GM15510 (cell line): Measurements from ENCODE around the gene GLG1.

Experiments
- POLR2A ChIP-seq: IDR thresholded peaks from 3 replicates; pipeline ENCODE4 v1.6.1; 2011; ENCODE audit warnings: borderline replicate concordance; ENCODE audit not compliant: insufficient read length; ENCODE audit errors: extremely low read depth

The GLG1 gene

DNA sequence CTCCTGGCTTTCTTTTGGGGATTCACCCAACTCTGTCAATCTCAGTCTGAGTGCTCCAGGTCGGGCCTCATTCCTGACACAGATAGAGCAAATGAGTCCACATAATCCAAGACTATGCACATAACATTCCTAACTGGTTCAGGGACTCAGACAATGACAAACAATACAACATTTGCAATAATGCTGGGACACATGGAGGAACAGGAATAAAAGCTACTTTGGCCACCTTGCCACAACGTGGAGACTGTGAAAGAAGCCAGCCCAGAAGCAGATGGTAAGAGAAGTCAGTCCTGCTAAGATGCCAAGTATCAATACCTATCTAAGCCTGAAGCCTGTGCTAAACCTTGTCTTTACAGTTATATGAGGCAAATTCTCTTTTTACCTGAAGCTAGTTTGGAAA is 39.0 kb downstream of the GLG1 start:
- no peak for TF ChIP-seq POLR2A

DNA sequence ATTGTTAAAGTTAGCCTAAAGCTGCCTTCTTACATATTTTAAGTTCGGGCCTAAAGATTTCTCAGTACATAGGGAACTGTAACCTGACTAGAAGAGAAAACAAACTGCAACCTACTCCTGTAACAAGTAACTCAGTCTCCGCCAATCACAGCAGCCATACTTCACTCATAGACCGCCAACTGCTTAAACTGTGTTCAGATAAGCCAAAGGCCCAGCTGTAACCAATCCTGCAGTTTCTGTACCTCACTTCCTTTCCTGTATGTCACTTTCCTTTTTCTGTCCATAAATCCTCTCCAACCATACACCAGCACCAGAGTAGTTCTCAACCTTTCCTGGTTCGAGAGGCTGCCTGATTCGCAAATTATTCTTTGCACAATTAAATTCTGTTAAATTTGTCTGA is 41.5 kb downstream of the GLG1 start:
- no peak for TF ChIP-seq POLR2A

DNA sequence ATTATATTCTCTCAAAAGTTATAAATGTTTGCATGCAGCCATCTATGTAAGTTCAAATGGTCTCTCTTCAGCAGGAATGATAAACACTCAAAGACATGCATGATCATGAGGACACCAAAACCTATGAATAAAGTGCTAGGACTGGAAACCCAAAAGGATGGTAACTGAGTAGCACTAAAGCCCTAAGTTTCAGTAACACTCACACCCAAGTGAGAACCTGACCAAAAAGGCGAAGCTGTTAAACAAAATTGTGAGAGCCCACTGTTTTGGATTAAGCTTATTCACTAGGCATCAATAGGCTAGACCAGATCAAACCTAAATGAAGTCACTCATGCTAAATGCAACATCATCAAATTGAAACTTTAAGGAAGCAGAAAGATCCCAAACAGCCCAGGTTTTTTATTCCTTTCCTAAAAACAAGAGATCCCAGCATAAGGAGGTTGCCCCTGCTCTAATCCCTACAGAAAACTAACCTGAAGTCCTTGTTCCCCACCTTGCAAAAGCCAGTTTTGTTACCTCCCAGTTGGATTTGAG is 42.4 kb downstream of the GLG1 start:
- no peak for TF ChIP-seq POLR2A

DNA sequence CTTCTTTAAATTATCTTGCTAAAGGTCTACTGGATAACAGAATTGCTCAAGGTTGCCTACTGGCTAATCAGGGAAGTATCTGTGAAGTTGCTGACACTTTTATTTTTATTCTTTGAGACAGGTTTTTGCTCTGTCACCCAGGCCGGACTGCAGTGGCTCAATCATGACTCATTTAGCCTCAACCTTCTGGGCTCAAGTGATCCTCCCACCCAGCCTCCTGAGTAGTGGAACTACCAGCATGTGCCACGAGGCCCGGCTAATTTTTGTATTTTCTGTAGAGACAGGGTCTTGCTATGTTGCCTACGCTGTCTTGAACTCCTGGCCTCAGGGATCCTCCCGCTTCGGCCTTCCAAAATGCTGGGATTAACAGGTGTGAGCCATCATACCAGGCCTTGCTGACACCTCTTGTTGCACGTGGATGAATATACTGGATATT is 43.1 kb downstream of the GLG1 start:
- TF ChIP-seq POLR2A = no peak

DNA sequence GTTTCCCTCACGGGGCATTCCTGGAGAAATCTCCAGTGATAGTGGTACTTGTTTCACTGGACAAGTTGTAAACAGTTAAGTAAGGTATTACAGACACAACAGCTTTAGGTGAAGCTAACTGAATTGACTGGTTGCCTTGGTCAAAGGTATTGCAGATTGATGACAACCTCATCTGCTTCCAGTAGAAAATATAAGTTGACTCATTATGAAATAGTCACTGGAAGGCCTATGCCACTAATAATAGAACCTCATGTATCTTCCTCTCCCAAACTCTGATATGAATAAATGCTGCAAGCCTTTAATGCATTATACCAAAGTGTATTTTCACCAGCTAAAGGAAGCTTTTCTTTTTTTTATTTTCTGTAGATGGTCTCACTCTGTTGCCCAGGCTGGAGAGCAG is 44.8 kb downstream of the GLG1 start:
- TF ChIP-seq POLR2A = no peak

DNA sequence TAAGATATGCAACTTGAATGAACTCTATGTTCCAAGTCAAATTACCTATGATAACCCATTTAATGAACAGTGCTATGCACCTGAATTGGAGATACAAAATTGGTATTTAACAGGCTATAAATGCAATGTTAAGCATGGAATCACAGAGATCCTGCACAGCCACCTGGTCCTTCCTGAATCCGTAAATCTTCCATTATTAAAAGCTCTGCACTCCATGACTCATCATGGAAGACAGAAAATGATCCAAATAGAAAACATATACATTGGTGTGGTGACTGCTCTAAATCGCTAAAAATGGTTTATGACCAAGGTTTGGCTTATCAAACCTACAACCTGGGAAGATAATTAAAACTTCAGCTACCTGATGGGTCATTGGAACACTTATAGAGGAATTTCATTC is 45.3 kb downstream of the GLG1 start:
- TF ChIP-seq POLR2A = no peak

DNA sequence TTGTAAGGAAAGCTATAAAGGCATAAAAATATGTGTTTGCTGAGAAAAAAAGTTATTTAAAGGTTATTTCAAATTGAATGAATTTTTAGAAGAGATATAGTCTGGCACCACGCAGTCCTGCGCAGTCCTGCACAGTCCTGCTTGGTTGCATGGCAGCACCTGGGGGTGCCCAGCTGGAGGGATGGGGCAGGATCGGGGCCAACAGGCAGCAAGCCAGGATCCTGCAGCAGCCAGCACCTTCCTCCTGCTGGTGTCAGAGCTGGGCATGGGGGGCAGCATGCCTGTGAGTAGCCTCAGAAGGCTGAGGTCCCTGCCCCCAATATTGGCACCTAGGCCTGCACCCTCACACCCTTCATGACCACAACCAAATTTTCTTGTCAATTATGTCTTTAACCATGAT is 46.0 kb downstream of the GLG1 start:
- TF ChIP-seq POLR2A = no peak

DNA sequence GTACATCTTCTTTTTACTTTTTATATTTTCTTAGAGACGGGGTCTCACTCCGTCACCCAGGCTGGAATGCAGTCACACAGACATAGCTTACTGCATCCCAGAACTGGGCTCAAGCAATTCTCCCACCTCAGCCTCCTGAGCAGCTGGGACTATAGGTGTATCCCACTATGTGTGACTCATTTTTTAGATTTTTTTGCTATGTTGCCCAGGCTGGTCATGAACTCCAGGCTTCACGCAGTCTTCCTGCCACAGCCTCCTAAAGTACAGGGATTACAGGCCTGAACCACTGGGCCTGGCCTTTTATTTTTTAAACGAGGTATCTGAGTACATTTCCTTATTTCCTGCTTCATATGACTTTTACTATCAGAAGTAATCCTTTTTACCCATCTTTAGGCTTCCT is 48.0 kb downstream of the GLG1 start:
- TF ChIP-seq POLR2A = no peak

DNA sequence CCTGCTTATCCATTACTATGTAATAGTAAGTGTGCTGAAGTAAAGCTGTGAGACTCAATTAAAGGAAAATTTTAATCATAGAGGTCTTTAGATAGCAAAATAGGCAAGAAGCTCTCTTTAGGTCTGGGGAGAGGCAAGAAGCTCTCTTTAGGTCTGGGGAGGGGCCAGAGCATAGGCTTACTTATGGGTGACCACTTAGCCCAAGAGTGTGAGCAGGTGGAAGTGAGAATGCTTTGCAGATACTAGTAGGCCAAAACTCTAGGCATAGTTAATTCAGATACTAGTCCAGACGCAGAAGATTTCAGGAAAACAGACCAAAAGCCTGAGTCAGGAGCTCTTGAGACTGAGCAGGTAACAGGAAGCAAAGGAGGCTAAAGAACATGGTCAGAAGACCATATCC is 49.6 kb downstream of the GLG1 start:
- TF ChIP-seq POLR2A = no peak

DNA sequence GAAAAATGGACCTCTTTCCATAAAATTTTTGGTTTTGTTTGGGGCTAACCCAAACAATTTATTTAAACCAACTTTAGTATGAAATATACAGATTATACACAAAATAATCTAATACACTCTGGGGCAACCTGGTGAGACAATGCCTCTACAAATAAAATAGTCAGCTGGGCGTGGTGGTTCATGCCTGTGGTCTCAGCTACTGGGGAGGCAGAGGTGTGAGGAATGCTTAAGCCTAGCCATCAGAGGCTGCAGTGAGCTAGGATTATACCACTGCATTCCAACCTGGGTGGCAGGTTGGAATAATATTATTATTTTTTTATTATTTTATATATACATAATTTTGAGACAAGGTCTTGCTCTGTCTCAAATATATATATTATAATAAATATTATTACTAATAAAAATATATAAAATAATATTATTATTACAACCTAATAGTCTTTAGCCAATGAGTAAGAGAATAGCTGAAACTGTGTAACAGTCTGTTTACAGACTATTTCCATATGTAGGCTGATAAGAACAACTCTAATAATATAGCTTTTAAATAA is 50.5 kb downstream of the GLG1 start:
- no peak for TF ChIP-seq POLR2A

DNA sequence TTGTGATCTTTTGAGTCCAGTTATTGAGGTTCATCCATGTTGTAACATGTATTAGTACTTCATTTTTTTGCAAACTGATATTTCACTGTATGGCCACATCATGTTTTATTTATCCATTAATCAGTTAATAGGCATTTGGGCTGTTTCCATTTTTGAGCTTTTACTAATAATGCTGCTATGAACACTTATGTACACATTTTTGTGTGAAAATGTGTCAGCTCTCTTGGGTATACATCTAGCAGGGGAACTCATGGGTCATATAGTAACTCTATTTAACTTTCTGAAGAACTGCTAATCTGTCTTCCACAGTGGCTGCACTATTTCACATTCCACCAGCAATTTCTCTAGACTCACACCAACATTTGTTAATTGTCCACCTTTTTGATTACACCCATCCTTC is 82.0 kb downstream of the GLG1 start:
- no peak for TF ChIP-seq POLR2A

DNA sequence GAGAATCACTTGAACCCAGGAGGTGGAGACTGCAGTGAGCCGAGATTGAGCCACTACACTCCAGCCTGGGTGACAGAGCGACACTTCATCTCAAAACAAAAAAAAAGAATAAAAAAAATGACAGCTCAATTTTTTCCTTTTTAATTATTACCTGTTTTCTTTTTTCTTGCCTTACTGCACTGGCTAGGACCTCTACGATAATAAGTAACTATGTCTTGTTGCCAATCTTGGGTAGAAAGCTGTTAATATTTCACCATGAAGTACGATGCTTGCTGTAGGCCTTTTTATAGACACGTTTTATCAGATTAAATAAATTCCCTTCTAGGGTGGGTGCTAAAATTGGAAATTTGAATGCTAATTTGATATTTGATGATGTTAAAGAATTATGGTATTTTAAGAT is 82.8 kb downstream of the GLG1 start:
- TF ChIP-seq POLR2A = no peak

DNA sequence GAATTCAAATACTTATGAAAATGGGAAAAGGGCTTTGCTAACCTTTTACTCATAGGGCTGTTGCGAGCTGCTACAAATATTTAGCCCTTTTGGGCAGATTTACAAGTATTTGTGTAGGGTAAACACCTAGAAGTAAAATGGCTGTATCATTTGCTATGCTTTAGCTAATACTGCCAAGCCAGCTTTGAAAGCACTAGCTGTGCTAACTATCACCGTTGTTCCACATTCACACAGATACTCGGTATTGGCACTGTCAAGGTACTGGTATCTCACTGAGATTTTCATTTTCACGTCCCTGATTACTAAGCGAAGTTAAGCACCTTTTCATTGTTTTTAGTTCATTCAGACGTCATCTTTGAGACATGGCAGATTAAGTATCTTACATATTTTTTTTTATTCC is 84.8 kb downstream of the GLG1 start:
- TF ChIP-seq POLR2A = no peak

DNA sequence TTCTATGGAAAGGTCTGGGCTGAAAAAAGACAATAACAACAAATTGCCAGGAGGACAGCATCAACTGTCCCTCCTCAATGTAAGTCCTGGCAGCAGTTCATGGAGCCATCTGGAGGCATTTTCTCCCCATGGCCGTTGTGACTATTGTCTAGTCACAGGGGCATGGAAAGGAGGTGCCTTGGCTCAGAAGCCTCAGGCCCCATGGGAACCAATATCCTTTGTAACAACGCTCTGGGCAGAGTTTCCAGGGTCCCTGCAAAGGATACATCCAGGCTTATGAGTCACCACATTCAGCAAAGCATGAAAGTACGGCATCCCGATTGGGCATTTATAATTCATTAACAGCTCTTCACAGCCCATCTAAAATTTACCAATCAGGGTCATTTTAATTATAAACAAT is 85.2 kb downstream of the GLG1 start:
- TF ChIP-seq POLR2A = no peak

DNA sequence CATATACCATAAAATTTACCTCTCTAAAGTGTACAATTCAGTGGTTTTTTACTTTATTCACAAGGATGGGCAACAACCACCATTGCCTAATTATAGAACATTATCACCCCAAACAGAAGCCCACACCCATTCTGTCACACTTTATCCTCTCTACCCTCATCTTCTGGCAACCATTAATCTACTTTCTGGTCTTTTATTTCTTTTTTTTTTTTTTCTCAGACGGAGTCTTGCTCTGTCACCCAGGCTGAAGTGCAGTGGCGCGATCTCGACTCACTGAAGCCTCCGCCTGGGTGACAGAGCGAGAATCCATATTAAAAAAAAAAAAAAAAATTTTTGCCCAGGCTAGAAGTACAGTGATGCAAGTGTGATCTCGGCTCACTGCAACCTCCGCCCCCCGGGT is 95.0 kb downstream of the GLG1 start:
- no peak for TF ChIP-seq POLR2A

DNA sequence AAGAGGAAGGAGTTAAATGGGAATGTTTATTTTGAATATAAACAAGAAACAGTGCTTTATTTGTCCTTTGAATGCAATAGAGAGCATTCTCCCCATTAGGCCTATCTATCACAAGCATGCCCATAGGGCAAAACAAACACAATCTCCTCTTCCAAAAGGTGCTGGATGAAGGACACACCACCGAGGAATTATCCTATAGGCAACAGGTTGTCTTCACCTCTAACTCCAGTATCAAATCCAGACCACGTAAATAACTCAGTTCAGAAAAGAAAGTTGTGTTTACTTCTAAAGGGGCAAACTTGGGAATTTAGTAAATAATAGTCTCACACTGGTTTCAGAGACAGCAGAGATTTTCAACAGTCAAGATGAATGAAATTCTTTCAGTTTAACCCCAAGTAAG is 101.9 kb downstream of the GLG1 start:
- TF ChIP-seq POLR2A = no peak

DNA sequence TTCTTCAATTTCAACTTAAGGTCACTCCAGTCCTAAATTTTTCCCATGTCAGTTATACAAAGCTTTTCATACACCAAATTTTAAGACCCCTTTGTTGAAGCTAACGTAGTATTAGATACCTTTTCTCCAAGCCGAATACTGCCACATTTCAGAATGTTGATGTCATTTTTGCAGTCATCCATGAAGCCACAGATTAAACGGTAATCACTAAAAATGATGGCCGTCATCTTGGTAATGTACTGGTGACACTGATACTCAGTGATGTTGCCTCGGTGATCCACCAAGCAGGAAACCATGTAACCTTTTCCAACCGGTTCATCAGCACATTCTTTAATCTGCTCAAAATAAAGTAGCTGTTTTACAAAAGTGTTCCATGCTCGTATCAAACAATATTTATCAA is 103.5 kb downstream of the GLG1 start:
- TF ChIP-seq POLR2A = no peak
